SK-N-SH (cell line): ENCODE results near the gene HDAC7. TPM values are rescaled to one million over a fixed set of nuclear protein-coding genes. Genes with fewer than 3 reads are reported as not detected.

ENCODE experiments used
- CTCF ChIA-PET: fragments of 300-600, 350-600 bp; formaldehyde crosslinking; extraction: SDS; loops from one replicate; lab custom pipeline; 2021; lab: Yijun Ruan, JAX
- POLR2A ChIA-PET: fragments of 350-600 bp; sonication (Branson Sonifier 250); formaldehyde crosslinking; extraction: SDS; loops from one replicate; lab custom pipeline; 2020; ENCODE audit warnings: antibody characterized with exemption, inconsistent platforms; lab: Yijun Ruan, JAX
- DNase-seq: peaks from one replicate; pipeline ENCODE4 v3.0.0; 2012
- H2AFZ ChIP-seq: fragments of 200-600 bp; sonication (generic); 2 replicates; pipeline ENCODE4 v1.8.1; 2016; ENCODE audit warnings: antibody characterized with exemption, mild to moderate bottlenecking, low read depth
- H3F3A ChIP-seq: fragments of 200-600 bp; sonication (generic); replicated peaks from 2 replicates; pipeline ENCODE3; 2016; ENCODE audit warnings: antibody characterized with exemption, mild to moderate bottlenecking; ENCODE audit not compliant: insufficient read depth
- H3K27ac ChIP-seq, 2 experiments: fragments of 200-500 bp in 1 of 2; fragments of 200-600 bp in 1 of 2; sonication (Bioruptor generic) in 1 of 2; sonication (generic), shearing (Covaris generic) in 1 of 2; 2 replicates each; pipeline versions ENCODE4 v1.5.1 to v1.6.1; 2014 to 2016; ENCODE audit warnings: low read depth in 2 of 2, inconsistent platforms in 1 of 2, low read length in 1 of 2, mild to moderate bottlenecking in 1 of 2, mixed read lengths in 1 of 2
- H3K27me3 ChIP-seq: fragments of 200-600 bp; sonication (generic), shearing (Covaris generic); 2 replicates; pipeline ENCODE4 v1.6.1; 2016; ENCODE audit warnings: mixed run types; ENCODE audit not compliant: insufficient read depth
- H3K36me3 ChIP-seq, 2 experiments: fragments of 200-500 bp in 1 of 2; fragments of 200-600 bp in 1 of 2; sonication (Bioruptor generic) in 1 of 2; sonication (generic) in 1 of 2; replicated peaks in 1 of 2; 2 replicates each; pipeline versions ENCODE3 to v1.5.1; 2014 to 2016; ENCODE audit warnings: low read length in 1 of 2, mild to moderate bottlenecking in 1 of 2; ENCODE audit not compliant: insufficient read depth in 2 of 2, control insufficient read depth in 1 of 2
- H3K4me1 ChIP-seq, 2 experiments: fragments of 200-500 bp in 1 of 2; fragments of 200-600 bp in 1 of 2; sonication (Bioruptor generic) in 1 of 2; sonication (generic), shearing (Covaris generic) in 1 of 2; 2 replicates each; pipeline versions ENCODE4 v1.5.1 to v1.6.1; 2014 to 2016; ENCODE audit warnings: low read depth in 1 of 2, low read length in 1 of 2, mixed run types in 1 of 2; ENCODE audit not compliant: insufficient read depth in 2 of 2, control insufficient read depth in 1 of 2
- H3K4me2 ChIP-seq: fragments of 200-600 bp; sonication (generic), shearing (Covaris generic); 2 replicates; pipeline ENCODE4 v1.6.1; 2017; ENCODE audit warnings: mixed run types
- H3K4me3 ChIP-seq, 2 experiments: fragments of 200-500 bp in 1 of 2; fragments of 200-600 bp in 1 of 2; sonication (Bioruptor generic) in 1 of 2; sonication (generic), shearing (Covaris generic) in 1 of 2; 2 replicates each; pipeline versions ENCODE4 v1.5.1 to v1.8.1; 2014 to 2016; ENCODE audit warnings: low read depth in 2 of 2, inconsistent platforms in 1 of 2, low read length in 1 of 2, mild to moderate bottlenecking in 1 of 2, mixed read lengths in 1 of 2, moderate library complexity in 1 of 2
- H3K79me2 ChIP-seq: fragments of 200-600 bp; sonication (generic); 2 replicates; pipeline ENCODE4 v1.8.1; 2017; ENCODE audit warnings: mild to moderate bottlenecking; ENCODE audit not compliant: insufficient read depth
- H3K9ac ChIP-seq: fragments of 200-600 bp; sonication (generic); 2 replicates; pipeline ENCODE4 v1.6.1; 2017; ENCODE audit warnings: mixed run types
- H3K9me2 ChIP-seq: fragments of 200-600 bp; sonication (generic); 2 replicates; pipeline ENCODE4 v1.6.1; 2017; ENCODE audit warnings: mixed run types
- H3K9me3 ChIP-seq: fragments of 200-600 bp; sonication (generic); 2 replicates; pipeline ENCODE4 v1.6.1; 2017; ENCODE audit warnings: mixed run types, mild to moderate bottlenecking, moderate library complexity
- H4K20me1 ChIP-seq: fragments of 200-600 bp; sonication (generic); 2 replicates; pipeline ENCODE4 v1.6.1; 2017; ENCODE audit warnings: mild to moderate bottlenecking, mixed run types; ENCODE audit not compliant: insufficient read depth
- CHD2 ChIP-seq: fragments of 150-350 bp; IDR thresholded peaks from 2 replicates; pipeline ENCODE4 v1.6.1; 2018; ENCODE audit warnings: low read length; ENCODE audit not compliant: partially characterized antibody
- CTCF ChIP-seq: fragments of 200-600 bp; sonication (generic); IDR thresholded peaks from 2 replicates; pipeline ENCODE4 v1.6.1; 2017; ENCODE audit warnings: antibody characterized with exemption, mild to moderate bottlenecking, moderate library complexity
- ELF1 ChIP-seq: IDR thresholded peaks from 2 replicates; pipeline ENCODE4 v1.4.0; 2012
- FOXJ3 ChIP-seq: sonication (generic); formaldehyde crosslinking; IDR thresholded peaks from 2 replicates; pipeline ENCODE4 v1.5.1; 2020; ENCODE audit warnings: mild to moderate bottlenecking, missing genetic modification reagents
- FOXM1 ChIP-seq: IDR thresholded peaks from 2 replicates; pipeline ENCODE4 v1.4.0; 2012; ENCODE audit warnings: low read depth, mild to moderate bottlenecking
- GABPA ChIP-seq: IDR thresholded peaks from 2 replicates; pipeline ENCODE4 v1.4.0; 2012; ENCODE audit warnings: low read depth, mild to moderate bottlenecking
- GATA2 ChIP-seq: sonication (generic); formaldehyde crosslinking; IDR thresholded peaks from 2 replicates; pipeline ENCODE4 v1.5.0; 2020; ENCODE audit warnings: mild to moderate bottlenecking, missing genetic modification reagents
- JUND ChIP-seq: IDR thresholded peaks from 2 replicates; pipeline ENCODE4 v1.4.0; 2012
- MXI1 ChIP-seq: IDR thresholded peaks from 2 replicates; pipeline ENCODE4 v1.6.1; 2012; ENCODE audit warnings: mild to moderate bottlenecking, low read depth, low read length, improper control_type of control experiment
- NRF1 ChIP-seq: IDR thresholded peaks from 2 replicates; pipeline ENCODE4 v1.6.1; 2012; ENCODE audit warnings: low read depth, mild to moderate bottlenecking, low read length
- PBX3 ChIP-seq: IDR thresholded peaks from 2 replicates; pipeline ENCODE4; 2012
- POLR2AphosphoS5 ChIP-seq: IDR thresholded peaks from 2 replicates; pipeline ENCODE4 v1.6.1; 2012; ENCODE audit warnings: low read depth, low read length
- RAD21 ChIP-seq: IDR thresholded peaks from 2 replicates; pipeline ENCODE4 v1.6.1; 2012; ENCODE audit warnings: mild to moderate bottlenecking, low read length
- REST ChIP-seq: IDR thresholded peaks from 2 replicates; pipeline ENCODE4 v1.6.1; 2012; ENCODE audit warnings: mild to moderate bottlenecking, low read depth, low read length, moderate library complexity
- RXRA ChIP-seq: IDR thresholded peaks from 2 replicates; pipeline ENCODE4 v1.4.0; 2012; ENCODE audit warnings: low read depth, mild to moderate bottlenecking, borderline replicate concordance
- SIN3A ChIP-seq: IDR thresholded peaks from 2 replicates; pipeline ENCODE4 v1.6.1; 2012; ENCODE audit warnings: low read depth, mild to moderate bottlenecking, low read length, moderate library complexity, borderline replicate concordance
- SMC3 ChIP-seq: IDR thresholded peaks from 2 replicates; pipeline ENCODE4 v1.6.1; 2012; ENCODE audit warnings: low read depth, low read length, improper control_type of control experiment
- TCF12 ChIP-seq: IDR thresholded peaks from 2 replicates; pipeline ENCODE4 v1.4.0; 2012
- TEAD4 ChIP-seq: IDR thresholded peaks from 2 replicates; pipeline ENCODE4 v1.4.0; 2012; ENCODE audit warnings: mild to moderate bottlenecking, borderline replicate concordance; ENCODE audit not compliant: insufficient read depth
- USF1 ChIP-seq: IDR thresholded peaks from 2 replicates; pipeline ENCODE4 v1.4.0; 2012; ENCODE audit warnings: low read depth, borderline replicate concordance
- USF2 ChIP-seq: fragments of 150-350 bp; IDR thresholded peaks from 2 replicates; pipeline ENCODE4 v1.6.1; 2017; ENCODE audit warnings: antibody characterized with exemption, low read length, low read depth, borderline replicate concordance
- WGBS: methylation state at CpG from one replicate; pipeline ENCODE4 v1.1.6; 2017; ENCODE audit warnings: low lambda C conversion rate; 5-methylcytosine and 5-hydroxymethylcytosine counted together
- polyA plus RNA-seq, 3 experiments: library from polyadenylated mRNA; depleted of rRNA; stranded (reverse); fragments of >200 nt; gene quantifications; 2 replicates each; pipeline ENCODE4 v1.2.3, GENCODE V29; 2012
- TF ChIP-seq, protein P1 (sequence below): IDR thresholded peaks from 2 replicates; pipeline ENCODE4 v1.4.0; 2012; ENCODE audit warnings: low read depth
- TF ChIP-seq, protein P2 (sequence below): fragments of 150-350 bp; IDR thresholded peaks from 2 replicates; pipeline ENCODE4 v1.6.1; 2016; ENCODE audit warnings: mild to moderate bottlenecking, low read depth, low read length

HDAC7 gene
- polyA plus RNA-seq, 1 of the 3 experiments (the other 2 are of a cell fraction): 51.0 TPM

DNA sequence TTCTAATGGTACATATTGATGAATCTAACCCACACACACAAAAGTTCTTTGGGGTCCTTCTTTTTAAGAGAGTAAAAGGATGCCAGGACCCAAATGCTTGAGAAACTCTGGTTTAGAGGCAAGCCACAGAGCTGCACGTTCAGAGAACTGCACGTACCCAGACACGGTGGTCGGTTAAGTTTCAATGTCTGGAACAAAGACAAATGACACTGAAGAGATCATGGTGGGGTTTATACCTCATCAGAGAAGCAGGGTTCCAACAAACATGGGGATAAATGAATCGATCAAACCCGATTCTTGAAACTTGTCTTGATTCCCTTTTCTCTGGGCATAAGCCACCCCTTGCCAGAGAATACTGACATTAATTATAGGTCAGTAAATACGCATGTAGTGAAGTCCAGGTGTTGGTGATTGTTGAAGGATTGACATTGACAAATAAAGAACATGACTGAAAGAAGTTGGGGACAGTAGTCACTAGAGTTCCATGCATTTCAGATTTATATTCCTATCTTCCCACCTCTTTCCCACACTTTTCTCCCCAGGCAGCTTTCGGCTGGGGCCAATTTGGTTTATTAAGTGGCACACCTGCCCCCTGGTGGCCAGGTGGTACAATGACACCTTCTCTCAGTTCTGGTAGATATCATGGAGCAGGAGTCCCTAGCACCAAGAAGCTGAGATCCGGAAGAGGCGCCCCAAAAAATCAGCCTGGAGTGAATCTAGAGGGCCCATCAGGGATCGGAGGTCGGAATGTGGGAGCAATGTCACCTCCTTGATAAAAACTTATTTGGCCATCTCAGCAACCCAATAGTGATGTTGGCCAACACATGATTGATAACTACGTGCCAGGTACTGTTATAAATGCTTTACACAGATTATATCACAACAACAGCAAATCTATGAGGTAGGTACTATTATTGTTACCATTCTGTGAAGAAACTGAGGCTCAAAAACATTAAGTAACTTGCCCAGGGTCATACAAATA lies 17.8 kb upstream of the HDAC7 start:
- Histone ChIP-seq H3K4me1 (no peaks in the 10 kb centered on the region; a peak in 2 of 4 replicates), H3K9ac (no peak overlapping the region), H3F3A (no peaks in the 10 kb centered on the region), H3K36me3 (no peaks in the 10 kb centered on the region), H3K27me3 (no peaks in the 10 kb centered on the region), H4K20me1 (no peaks in the 10 kb centered on the region), H3K9me3 (no peaks in the 10 kb centered on the region), H3K9me2 (no peaks in the 10 kb centered on the region), H3K79me2 (no peaks in the 10 kb centered on the region), H2AFZ (no peak overlapping the region), H3K4me2 (no peak overlapping the region), H3K4me3 (no peak overlapping the region)
- 45% methylated on average over 13 of the region's 13 CpGs for WGBS
- ChIA-PET CTCF (interaction anchor here (0.6 to 25.6 kb wide), 55 partner anchors 9 to 781 kb away, joined by 3 to 458 read pairs (median 6); partner anchors contain the start of genes ENDOU, HDAC7, RAPGEF3 and RPAP3), POLR2A (interaction anchor here (0.6 to 1.3 kb wide), 6 partner anchors 14 to 121 kb away, joined by 3 to 7 read pairs (median 4); no protein-coding TSS in a partner anchor)
- peak; percentile 81 for DNase-seq
- TF ChIP-seq SMC3 (peak; percentile 93), MXI1 (no peak), PBX3 (no peak), SIN3A (no peak), TCF12 (no peak), JUND (no peak), RAD21 (peak; percentile 86), FOXM1 (no peak), FOXJ3 (CRISPR knock-in tag) (no peak), CTCF (peak; percentile 91), REST (no peak), ELF1 (no peak), USF2 (no peak), GABPA (no peak), USF1 (no peak), CHD2 (no peak), RXRA (no peak), NRF1 (no peak), TEAD4 (no peak), GATA2 (no peak), POLR2AphosphoS5 (no peak)
- TF ChIP-seq, protein P1, sequence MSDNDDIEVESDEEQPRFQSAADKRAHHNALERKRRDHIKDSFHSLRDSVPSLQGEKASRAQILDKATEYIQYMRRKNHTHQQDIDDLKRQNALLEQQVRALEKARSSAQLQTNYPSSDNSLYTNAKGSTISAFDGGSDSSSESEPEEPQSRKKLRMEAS: no peak
- TF ChIP-seq, protein P2, sequence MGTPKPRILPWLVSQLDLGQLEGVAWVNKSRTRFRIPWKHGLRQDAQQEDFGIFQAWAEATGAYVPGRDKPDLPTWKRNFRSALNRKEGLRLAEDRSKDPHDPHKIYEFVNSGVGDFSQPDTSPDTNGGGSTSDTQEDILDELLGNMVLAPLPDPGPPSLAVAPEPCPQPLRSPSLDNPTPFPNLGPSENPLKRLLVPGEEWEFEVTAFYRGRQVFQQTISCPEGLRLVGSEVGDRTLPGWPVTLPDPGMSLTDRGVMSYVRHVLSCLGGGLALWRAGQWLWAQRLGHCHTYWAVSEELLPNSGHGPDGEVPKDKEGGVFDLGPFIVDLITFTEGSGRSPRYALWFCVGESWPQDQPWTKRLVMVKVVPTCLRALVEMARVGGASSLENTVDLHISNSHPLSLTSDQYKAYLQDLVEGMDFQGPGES: no peak
- TF ChIP-seq, all 33 proteins: peak for 3
- no peak overlapping the region for H3K27ac ChIP-seq
